ENCODE measurements around the gene HS6ST2. TPM values are rescaled to one million over a fixed set of nuclear protein-coding genes. Genes with fewer than 3 reads are reported as not detected.

HS6ST2 gene
- total RNA-seq, 1 donor from 2014 or later = 0.92 TPM

GRCh38 chrX:132967049-132967448 is 8.6 kb upstream of the HS6ST2 start:
- DNase-seq (no peak), ATAC-seq (no peak)
- intact Hi-C loops (cut with DNase I) = no loop called here
- Histone ChIP-seq H3K4me1 (no peaks in the 10 kb centered on the region), H3K9me3 (no peaks in the 10 kb centered on the region), H3K4me3 (no peak overlapping the region), H3K27ac (no peak overlapping the region), H3K27me3 (ENCODE audit: low read depth) (no peaks in the 10 kb centered on the region), H3K36me3 (no peaks in the 10 kb centered on the region)
- no peak for TF ChIP-seq CTCF (IDR thresholded peaks at IDR 0.05)

- Histone ChIP-seq H3K36me3 (no peaks in the 10 kb centered on the region), H3K27ac (no peak overlapping the region), H3K9me3 (no peaks in the 10 kb centered on the region), H3K4me1 (no peaks in the 10 kb centered on the region), H3K4me3 (no peak overlapping the region), H3K27me3 (ENCODE audit: low read depth) (no peaks in the 10 kb centered on the region)
- ATAC-seq (no peak), DNase-seq (no peak)
- intact Hi-C loops (cut with DNase I) = no loop called here
- TF ChIP-seq CTCF (IDR thresholded peaks at IDR 0.05) = no peak
Measured at GRCh38 chrX:132965461-132965860, 7.0 kb upstream of the HS6ST2 start.

GRCh38 chrX:132961511-132961910 is 3.1 kb upstream of the HS6ST2 start:
- TF ChIP-seq CTCF (IDR thresholded peaks at IDR 0.05) = no peak
- intact Hi-C loops (cut with DNase I) = no loop called here

GRCh38 chrX:132957211-132958090 is 978 bp downstream of the HS6ST2 start:
- Histone ChIP-seq H3K9me3 (no peaks in the 10 kb centered on the region), H3K4me3 (peak overlapping the region; percentile 48), H3K4me1 (no peaks in the 10 kb centered on the region), H3K27me3 (ENCODE audit: low read depth) (peaks cover 36% of the 10 kb centered on the region), H3K36me3 (no peaks in the 10 kb centered on the region), H3K27ac (no peak overlapping the region)
- intact Hi-C loops (cut with DNase I) = no loop called here
- DNase-seq (no peak), ATAC-seq (peak; percentile 53 to 67)
- TF ChIP-seq CTCF (IDR thresholded peaks at IDR 0.05) = no peak

More at GRCh38 chrX:132961511-132961910, 3.1 kb upstream of the HS6ST2 start:
- Histone ChIP-seq H3K4me1 (no peaks in the 10 kb centered on the region), H3K27ac (no peak overlapping the region), H3K27me3 (ENCODE audit: low read depth) (peaks cover 30% of the 10 kb centered on the region), H3K9me3 (no peaks in the 10 kb centered on the region), H3K4me3 (no peak overlapping the region), H3K36me3 (no peaks in the 10 kb centered on the region)
- no peak for DNase-seq
- no peak for ATAC-seq

- no peaks in the 10 kb centered on the region for H3K9me3 ChIP-seq
- peaks cover 36% of the 10 kb centered on the region for H3K27me3 ChIP-seq (ENCODE audit: low read depth)
- DNase-seq (no peak), ATAC-seq (peak; percentile 44 to 54)
- peak overlapping the region; percentile 48 for H3K4me3 ChIP-seq
- intact Hi-C loops (cut with DNase I) = no loop called here
- H3K4me1 ChIP-seq = no peaks in the 10 kb centered on the region
- no peaks in the 10 kb centered on the region for H3K36me3 ChIP-seq
- H3K27ac ChIP-seq = no peak overlapping the region
- no peak for TF ChIP-seq CTCF (IDR thresholded peaks at IDR 0.05)
Measured at GRCh38 chrX:132956421-132957210, 1.8 kb downstream of the HS6ST2 start.
